GM23248 (cell line): ENCODE data around the gene AGPAT3.

Experiments used
- EZH2 ChIP-seq: fragments of 200-600 bp; sonication (generic); IDR thresholded peaks from 2 replicates; pipeline ENCODE4 v1.6.1; 2018; ENCODE audit warnings: antibody characterized with exemption, mild to moderate bottlenecking; ENCODE audit not compliant: insufficient read depth, poor library complexity, severe bottlenecking
- EZH2phosphoT487 ChIP-seq: fragments of 200-600 bp; sonication (generic); IDR thresholded peaks from 2 replicates; pipeline ENCODE4 v1.6.1; 2018; ENCODE audit warnings: antibody characterized with exemption, moderate library complexity, mild to moderate bottlenecking, low read depth; ENCODE audit not compliant: insufficient read depth

GRCh38 chr21:44028287-44028659 lies 163.2 kb downstream of the AGPAT3 start:
- TF ChIP-seq EZH2phosphoT487 (no peak), EZH2 (no peak)
